GM18508 (cell line): ENCODE measurements around the gene CCDC57.

Experiments
- ATAC-seq: cut with Tn5 transposase; IDR thresholded peaks from one replicate; pipeline ENCODE4 v1.9.1; 2021; ENCODE audit warnings: moderate number of reproducible peaks; ENCODE audit not compliant: insufficient read depth, unreplicated experiment

CCDC57 gene

GRCh38 chr17:82087961-82088837 lies 124.4 kb downstream of the CCDC57 start:
- ATAC-seq: no peak

GRCh38 chr17:82086941-82087906 lies 125.4 kb downstream of the CCDC57 start:
- no peak for ATAC-seq

- no peak for ATAC-seq
Measured at GRCh38 chr17:82085931-82086764, 126.5 kb downstream of the CCDC57 start.

- no peak for ATAC-seq
Measured at GRCh38 chr17:82085031-82085861, 127.4 kb downstream of the CCDC57 start.

- ATAC-seq: no peak
Measured at GRCh38 chr17:82084373-82085030, 128.1 kb downstream of the CCDC57 start.

GRCh38 chr17:82083533-82084359 lies 128.9 kb downstream of the CCDC57 start:
- no peak for ATAC-seq

GRCh38 chr17:82083009-82083408 lies 129.6 kb downstream of the CCDC57 start:
- no peak for ATAC-seq

GRCh38 chr17:82082456-82082855 lies 130.2 kb downstream of the CCDC57 start:
- ATAC-seq: no peak

- no peak for ATAC-seq
Measured at GRCh38 chr17:82081966-82082365, 130.7 kb downstream of the CCDC57 start.

GRCh38 chr17:82081546-82081945 lies 131.1 kb downstream of the CCDC57 start:
- ATAC-seq: no peak

- ATAC-seq: no peak
Measured at GRCh38 chr17:82080789-82081464, 131.7 kb downstream of the CCDC57 start.

- no peak for ATAC-seq
Measured at GRCh38 chr17:82080048-82080788, 132.4 kb downstream of the CCDC57 start.

- no peak for ATAC-seq
Measured at GRCh38 chr17:82079001-82079677, 133.5 kb downstream of the CCDC57 start.

- no peak for ATAC-seq
Measured at GRCh38 chr17:82078433-82078832, 134.2 kb downstream of the CCDC57 start.

- ATAC-seq: no peak
Measured at GRCh38 chr17:82077617-82078358, 134.9 kb downstream of the CCDC57 start.
